Measurements from ENCODE around the gene PRR15.
"Not testable (repeated sequence)": the region's sequence is repeated elsewhere in the genome, so short reads cannot be mapped to it uniquely, and the experiment has no call there.

Gene PRR15

GRCh38 chr7:29563590-29564495, at the start of gene PRR15:
PRR15 (plus strand) TSS chr7:29563835; CDS start chr7:29566330, 2,495 bp downstream.
- Mint-ChIP-seq H3K27ac (no peak within 1 kb of the TSS), H3K36me3 (ENCODE audit: low read depth) (peaks cover 3% of the 10 kb centered on the region), H3K4me1 (ENCODE audit: low read depth) (peaks cover 14% of the 10 kb centered on the region), H3K4me3 (peak within 1 kb of the TSS; percentile 79), H3K9me3 (no peaks in the 10 kb centered on the region), H3K27me3 (ENCODE audit: low read depth) (peaks cover 84% of the 10 kb centered on the region)

- H3K27ac Mint-ChIP-seq, result no peak overlapping the region
- no peaks in the 10 kb centered on the region for H3K27me3 Mint-ChIP-seq (ENCODE audit: low read depth)
- H3K4me3 Mint-ChIP-seq, result no peak overlapping the region
- H3K9me3 Mint-ChIP-seq, result peaks cover 4% of the 10 kb centered on the region
- no peaks in the 10 kb centered on the region for H3K36me3 Mint-ChIP-seq (ENCODE audit: low read depth)
- H3K4me1 Mint-ChIP-seq (ENCODE audit: low read depth), result no peaks in the 10 kb centered on the region
These were observed 47.1 kb upstream of the PRR15 start for GRCh38 chr7:29516491-29516890.

- H3K4me1 Mint-ChIP-seq (ENCODE audit: low read depth), result no peaks in the 10 kb centered on the region
- H3K4me3 Mint-ChIP-seq, result no peak overlapping the region
- no peak overlapping the region for H3K27ac Mint-ChIP-seq
- peaks cover 4% of the 10 kb centered on the region for H3K9me3 Mint-ChIP-seq
- H3K27me3 Mint-ChIP-seq (ENCODE audit: low read depth), result no peaks in the 10 kb centered on the region
- H3K36me3 Mint-ChIP-seq (ENCODE audit: low read depth), result no peaks in the 10 kb centered on the region
These were observed 45.0 kb upstream of the PRR15 start for GRCh38 chr7:29518616-29519015.

- H3K4me3 Mint-ChIP-seq, result no peak overlapping the region
- H3K36me3 Mint-ChIP-seq (ENCODE audit: low read depth), result no peaks in the 10 kb centered on the region
- H3K27me3 Mint-ChIP-seq (ENCODE audit: low read depth), result no peaks in the 10 kb centered on the region
- no peak overlapping the region for H3K27ac Mint-ChIP-seq
- no peaks in the 10 kb centered on the region for H3K4me1 Mint-ChIP-seq (ENCODE audit: low read depth)
- peaks cover 8% of the 10 kb centered on the region for H3K9me3 Mint-ChIP-seq
These were observed 39.9 kb upstream of the PRR15 start for GRCh38 chr7:29523728-29524127.

GRCh38 chr7:29527505-29528108, 36.0 kb upstream of the PRR15 start:
- Mint-ChIP-seq H3K27ac (no peak overlapping the region), H3K36me3 (ENCODE audit: low read depth) (no peaks in the 10 kb centered on the region), H3K4me1 (ENCODE audit: low read depth) (no peaks in the 10 kb centered on the region), H3K4me3 (no peak overlapping the region), H3K9me3 (peaks cover 11% of the 10 kb centered on the region), H3K27me3 (ENCODE audit: low read depth) (no peaks in the 10 kb centered on the region)

- H3K27ac Mint-ChIP-seq; H3K27me3 Mint-ChIP-seq (ENCODE audit: low read depth); H3K4me1 Mint-ChIP-seq (ENCODE audit: low read depth); H3K4me3 Mint-ChIP-seq; H3K36me3 Mint-ChIP-seq (ENCODE audit: low read depth): not testable (repeated sequence)
- H3K9me3 Mint-ChIP-seq, result peaks cover 11% of the 10 kb centered on the region
These were observed 35.1 kb upstream of the PRR15 start for GRCh38 chr7:29528526-29528925.

GRCh38 chr7:29538389-29538788, 25.2 kb upstream of the PRR15 start:
- Mint-ChIP-seq H3K4me3 (no peak overlapping the region), H3K27ac (no peak overlapping the region), H3K36me3 (ENCODE audit: low read depth) (no peaks in the 10 kb centered on the region), H3K4me1 (ENCODE audit: low read depth) (no peaks in the 10 kb centered on the region), H3K9me3 (no peaks in the 10 kb centered on the region), H3K27me3 (ENCODE audit: low read depth) (no peaks in the 10 kb centered on the region)

- no peaks in the 10 kb centered on the region for H3K4me1 Mint-ChIP-seq (ENCODE audit: low read depth)
- no peak overlapping the region for H3K27ac Mint-ChIP-seq
- no peaks in the 10 kb centered on the region for H3K36me3 Mint-ChIP-seq (ENCODE audit: low read depth)
- no peaks in the 10 kb centered on the region for H3K27me3 Mint-ChIP-seq (ENCODE audit: low read depth)
- no peaks in the 10 kb centered on the region for H3K9me3 Mint-ChIP-seq
- no peak overlapping the region for H3K4me3 Mint-ChIP-seq
These were observed 24.2 kb upstream of the PRR15 start for GRCh38 chr7:29539471-29539870.

GRCh38 chr7:29547421-29547820, 16.2 kb upstream of the PRR15 start:
- peaks cover 9% of the 10 kb centered on the region for H3K27me3 Mint-ChIP-seq (ENCODE audit: low read depth)
- H3K4me3 Mint-ChIP-seq, result no peak overlapping the region
- no peak overlapping the region for H3K27ac Mint-ChIP-seq
- H3K9me3 Mint-ChIP-seq, result no peaks in the 10 kb centered on the region
- no peaks in the 10 kb centered on the region for H3K36me3 Mint-ChIP-seq (ENCODE audit: low read depth)
- H3K4me1 Mint-ChIP-seq (ENCODE audit: low read depth), result no peaks in the 10 kb centered on the region

- Mint-ChIP-seq H3K9me3 (no peaks in the 10 kb centered on the region), H3K4me3 (no peak overlapping the region), H3K36me3 (ENCODE audit: low read depth) (no peaks in the 10 kb centered on the region), H3K27me3 (ENCODE audit: low read depth) (peaks cover 12% of the 10 kb centered on the region), H3K4me1 (ENCODE audit: low read depth) (no peaks in the 10 kb centered on the region), H3K27ac (no peak overlapping the region)
These were observed 14.8 kb upstream of the PRR15 start for GRCh38 chr7:29548823-29549222.

GRCh38 chr7:29552392-29552791, 11.2 kb upstream of the PRR15 start:
- no peak overlapping the region for H3K4me3 Mint-ChIP-seq
- H3K4me1 Mint-ChIP-seq (ENCODE audit: low read depth), result no peaks in the 10 kb centered on the region
- no peaks in the 10 kb centered on the region for H3K9me3 Mint-ChIP-seq
- H3K27me3 Mint-ChIP-seq (ENCODE audit: low read depth), result peaks cover 13% of the 10 kb centered on the region
- H3K36me3 Mint-ChIP-seq (ENCODE audit: low read depth), result no peaks in the 10 kb centered on the region
- no peak overlapping the region for H3K27ac Mint-ChIP-seq

- H3K27me3 Mint-ChIP-seq (ENCODE audit: low read depth), result peaks cover 34% of the 10 kb centered on the region
- no peaks in the 10 kb centered on the region for H3K9me3 Mint-ChIP-seq
- H3K4me1 Mint-ChIP-seq (ENCODE audit: low read depth), result no peaks in the 10 kb centered on the region
- no peak overlapping the region for H3K4me3 Mint-ChIP-seq
- no peak overlapping the region for H3K27ac Mint-ChIP-seq
- H3K36me3 Mint-ChIP-seq (ENCODE audit: low read depth), result no peaks in the 10 kb centered on the region
These were observed 8.6 kb upstream of the PRR15 start for GRCh38 chr7:29555061-29555460.

GRCh38 chr7:29556405-29557195, 7.0 kb upstream of the PRR15 start:
- peaks cover 43% of the 10 kb centered on the region for H3K27me3 Mint-ChIP-seq (ENCODE audit: low read depth)
- no peaks in the 10 kb centered on the region for H3K9me3 Mint-ChIP-seq
- no peaks in the 10 kb centered on the region for H3K4me1 Mint-ChIP-seq (ENCODE audit: low read depth)
- no peak overlapping the region for H3K27ac Mint-ChIP-seq
- no peak overlapping the region for H3K4me3 Mint-ChIP-seq
- no peaks in the 10 kb centered on the region for H3K36me3 Mint-ChIP-seq (ENCODE audit: low read depth)

GRCh38 chr7:29557954-29558353, 5.7 kb upstream of the PRR15 start:
- no peaks in the 10 kb centered on the region for H3K36me3 Mint-ChIP-seq (ENCODE audit: low read depth)
- no peak overlapping the region for H3K4me3 Mint-ChIP-seq
- H3K27me3 Mint-ChIP-seq (ENCODE audit: low read depth), result peaks cover 52% of the 10 kb centered on the region
- H3K27ac Mint-ChIP-seq, result no peak overlapping the region
- H3K4me1 Mint-ChIP-seq (ENCODE audit: low read depth), result no peaks in the 10 kb centered on the region
- no peaks in the 10 kb centered on the region for H3K9me3 Mint-ChIP-seq
